NCI-H1417 (cell line): ENCODE results near the gene CNTN5.
"Not testable (repeated sequence)": the region's sequence is repeated elsewhere in the genome, so short reads cannot be mapped to it uniquely, and the experiment has no call there.

Experiments used
- DNase-seq, 3 experiments: peaks; one replicate each; lab custom pipeline; 2025; lab: John Stamatoyannopoulos, UW

Gene CNTN5

DNA sequence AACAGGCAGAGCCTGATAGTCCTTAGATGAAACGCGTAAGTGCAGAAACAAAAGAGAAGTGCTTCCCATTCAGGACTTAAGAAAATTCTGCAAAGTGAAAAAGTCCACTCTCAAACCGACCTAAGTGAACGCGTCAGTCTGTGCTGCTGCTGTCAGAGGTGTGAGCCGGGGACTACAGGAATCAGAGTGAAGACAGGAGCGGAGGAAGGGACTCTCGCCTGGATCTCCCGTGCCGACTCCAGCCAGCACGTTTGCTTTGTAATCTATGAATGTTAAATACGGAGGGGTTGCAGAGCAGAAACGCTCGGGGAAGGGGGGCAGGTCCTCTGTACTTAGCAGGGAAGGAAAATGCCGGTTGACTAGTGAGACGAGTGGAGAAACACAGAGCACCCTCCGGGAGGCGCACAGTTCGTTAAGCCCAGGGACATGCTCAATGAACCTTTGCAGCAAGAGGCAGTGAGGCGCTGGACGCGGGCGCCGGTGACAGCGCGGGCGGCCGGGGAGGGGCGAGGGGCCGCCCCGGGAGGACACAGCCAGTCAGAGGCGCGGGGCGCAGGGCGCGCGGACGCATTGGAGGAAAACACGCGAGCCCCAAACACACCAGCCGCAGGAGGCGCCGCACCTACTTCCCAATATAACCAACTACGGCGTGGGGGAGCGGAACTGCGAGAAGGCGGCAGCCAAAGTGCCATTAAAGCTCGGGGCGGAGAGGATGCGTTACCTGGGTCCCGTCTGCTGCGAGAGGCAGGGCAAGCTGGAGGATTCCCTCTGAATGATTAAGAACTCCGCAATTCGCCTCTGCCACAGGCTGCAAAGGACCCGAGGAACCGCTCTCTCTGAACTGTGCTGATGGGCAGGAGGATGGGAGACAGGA, at the start of gene CNTN5:
Gene CNTN5 (plus strand): TSS at position 598 of the 874 bp plus-strand sequence.
- DNase-seq: peak in 2 of 3 experiments; percentile 90 to 94

GRCh38 chr11:98979205-98979604, 41.5 kb upstream of the CNTN5 start:
- peak in 2 of 3 experiments; percentile 66 to 91 for DNase-seq

GRCh38 chr11:99015634-99016454, 4.9 kb upstream of the CNTN5 start:
- DNase-seq: peak; percentile 27 to 85 (median 43)

GRCh38 chr11:99019696-99020095, 1.1 kb upstream of the CNTN5 start:
- peak in 2 of 3 experiments; percentile 13 to 52 for DNase-seq

DNA sequence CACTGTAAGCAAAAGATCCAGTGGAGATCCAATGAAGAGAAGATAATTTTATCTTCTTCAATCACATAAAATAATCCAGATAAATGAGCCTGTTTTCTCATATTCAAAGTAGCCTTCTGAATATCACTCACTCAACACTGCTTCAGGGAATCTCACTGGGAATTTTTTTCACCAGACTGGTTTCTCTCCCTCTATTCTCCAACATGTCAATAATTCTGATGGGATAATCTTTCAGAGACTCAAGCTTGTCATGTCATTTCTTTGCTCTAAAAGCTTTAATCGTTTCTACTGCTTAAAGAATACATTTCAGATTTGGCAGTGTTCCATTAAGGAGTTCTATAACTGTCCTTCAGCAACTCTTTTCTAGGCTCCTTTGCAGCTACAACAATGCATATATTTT, 16.3 kb downstream of the CNTN5 start:
- DNase-seq: no peak

DNA sequence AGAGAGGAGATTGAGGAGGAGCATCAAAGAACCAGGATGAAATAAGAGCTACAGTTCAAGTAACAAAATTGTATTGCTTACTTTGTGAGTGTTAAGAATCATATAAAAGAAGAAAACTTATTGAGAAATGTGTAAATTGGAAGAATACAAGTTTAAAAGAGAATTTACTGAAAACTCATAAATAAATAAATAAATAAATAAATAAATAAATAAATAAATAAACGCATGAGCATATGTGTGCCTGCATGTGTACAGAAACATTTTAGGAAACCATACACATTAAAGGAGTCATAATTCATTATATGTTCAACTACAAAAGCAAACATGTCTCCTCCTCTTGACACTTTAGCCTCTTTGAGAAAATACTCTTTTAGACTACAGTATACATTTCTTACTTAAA, 42.6 kb downstream of the CNTN5 start:
- no peak for DNase-seq

- DNase-seq: no peak
These were observed 44.4 kb downstream of the CNTN5 start for GRCh38 chr11:99065121-99065520.

GRCh38 chr11:99066618-99067317, 46.0 kb downstream of the CNTN5 start:
- DNase-seq: peak in 2 of 3 experiments; percentile 46 to 74

- DNase-seq: no peak
These were observed 48.1 kb downstream of the CNTN5 start for GRCh38 chr11:99068832-99069231.

DNA sequence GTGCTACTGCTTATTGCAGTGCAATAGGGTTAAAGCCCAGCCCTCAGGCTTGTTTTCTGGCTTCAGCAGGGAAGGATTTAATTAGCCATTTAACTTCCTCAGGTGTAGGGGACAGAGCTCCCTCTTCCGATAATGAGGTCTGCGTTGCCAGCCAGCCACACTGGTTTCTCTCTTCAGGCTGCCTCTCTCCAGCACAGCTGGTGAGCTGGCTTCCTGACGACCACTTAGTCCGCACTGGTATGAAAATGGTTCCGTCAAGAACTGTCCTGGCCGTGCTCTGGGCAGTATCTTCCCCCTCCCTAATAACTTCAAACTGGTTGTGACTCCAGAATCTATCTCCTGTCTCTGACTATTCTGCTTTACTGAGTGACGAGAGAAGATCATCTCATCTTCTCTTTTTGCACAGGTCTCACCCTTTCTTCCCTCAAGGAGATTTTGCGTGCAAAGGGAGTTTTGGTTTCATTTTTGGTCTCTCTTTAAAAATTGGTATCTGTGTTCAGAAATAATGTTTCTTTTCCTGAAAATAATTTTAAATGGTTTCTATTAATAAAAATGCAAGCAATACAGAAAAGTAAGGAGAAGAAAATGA, 49.2 kb downstream of the CNTN5 start:
- DNase-seq: peak in 2 of 3 experiments; percentile 81 to 93

- peak in 1 of 3 experiments; percentile 17 for DNase-seq
These were observed 58.8 kb downstream of the CNTN5 start for GRCh38 chr11:99079576-99079975.

- no peak for DNase-seq
These were observed 59.4 kb downstream of the CNTN5 start for GRCh38 chr11:99080154-99080553.

- DNase-seq: no peak
These were observed 77.5 kb downstream of the CNTN5 start for GRCh38 chr11:99098258-99098657.

DNA sequence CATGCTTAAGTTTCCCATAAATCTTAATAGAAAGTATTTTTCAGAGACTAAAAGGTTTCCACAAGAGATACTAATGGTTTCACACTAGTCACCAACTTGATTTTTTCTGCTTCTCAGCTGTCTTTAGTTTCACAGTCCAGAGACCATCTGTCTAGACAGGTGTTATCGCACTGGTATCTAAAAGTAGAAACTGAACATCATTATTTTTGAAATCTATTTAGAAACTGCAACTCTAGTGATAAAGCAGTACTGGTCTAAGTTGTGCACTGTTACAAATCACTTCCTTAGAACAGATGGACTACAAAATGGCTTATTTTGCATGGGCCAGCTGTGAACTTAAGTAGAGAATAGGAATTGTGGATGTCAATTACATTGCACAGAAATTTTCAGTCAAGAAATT, 78.0 kb downstream of the CNTN5 start:
- DNase-seq: no peak

GRCh38 chr11:99117603-99118002, 96.9 kb downstream of the CNTN5 start:
- no peak for DNase-seq

GRCh38 chr11:99133862-99134261, 113.1 kb downstream of the CNTN5 start:
- not testable (repeated sequence) for DNase-seq

DNA sequence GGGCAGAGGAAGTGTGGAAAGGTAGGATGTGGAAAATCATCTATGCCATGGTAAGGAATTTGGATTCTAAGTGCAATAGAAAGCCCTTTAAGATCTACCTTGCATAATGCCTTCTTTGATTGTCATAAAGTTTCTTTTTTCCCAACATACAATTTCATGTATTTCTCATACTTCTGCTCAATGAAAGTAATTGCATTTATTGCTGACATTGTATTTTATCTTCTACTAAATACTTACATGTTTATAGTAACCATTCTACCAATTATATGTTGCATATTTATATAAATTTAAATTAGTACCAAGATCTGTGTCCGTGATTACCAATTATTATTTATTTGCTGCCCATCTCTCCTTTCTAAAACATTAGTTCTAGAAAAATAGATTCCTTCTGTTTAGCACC, 114.8 kb downstream of the CNTN5 start:
- DNase-seq: no peak

DNA sequence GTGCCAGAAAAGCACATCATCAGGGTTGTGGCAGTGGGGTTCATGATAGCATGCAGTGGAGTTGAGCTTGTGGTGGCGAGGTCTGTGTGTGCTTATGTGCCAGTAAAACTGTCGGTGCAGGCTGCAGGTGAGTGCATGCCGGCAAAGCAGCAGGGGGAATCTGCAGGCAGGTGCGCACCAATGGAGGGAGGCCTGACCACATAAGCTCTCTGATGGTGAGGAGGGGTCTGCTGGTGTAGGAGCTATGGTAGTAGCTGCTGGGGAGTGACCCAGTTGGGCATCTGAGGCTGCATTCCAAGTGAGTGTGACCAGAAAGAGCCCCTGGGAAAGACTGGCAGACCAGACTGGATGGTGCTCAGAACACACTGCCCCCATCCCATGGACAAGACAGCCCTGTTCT, 121.5 kb downstream of the CNTN5 start:
- no peak for DNase-seq

DNA sequence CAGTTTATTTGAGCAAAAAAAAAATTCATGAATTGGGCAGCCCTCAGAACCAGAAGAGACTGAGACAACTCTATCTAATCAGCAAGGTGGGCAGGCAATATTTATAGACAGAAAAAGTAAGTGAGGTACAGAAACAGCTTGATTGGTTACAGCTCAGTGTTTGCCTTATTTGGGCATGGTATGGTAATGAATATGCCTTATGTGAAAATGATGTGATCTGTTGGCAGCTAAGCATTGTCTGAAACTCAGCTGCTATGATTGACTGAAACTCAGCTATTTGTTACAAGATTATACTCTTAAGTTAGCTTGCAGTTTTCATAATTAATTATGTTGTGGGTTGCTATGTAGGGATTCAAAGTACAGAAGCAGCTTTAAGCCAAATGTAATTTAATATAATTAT, 127.6 kb downstream of the CNTN5 start:
- no peak for DNase-seq

DNA sequence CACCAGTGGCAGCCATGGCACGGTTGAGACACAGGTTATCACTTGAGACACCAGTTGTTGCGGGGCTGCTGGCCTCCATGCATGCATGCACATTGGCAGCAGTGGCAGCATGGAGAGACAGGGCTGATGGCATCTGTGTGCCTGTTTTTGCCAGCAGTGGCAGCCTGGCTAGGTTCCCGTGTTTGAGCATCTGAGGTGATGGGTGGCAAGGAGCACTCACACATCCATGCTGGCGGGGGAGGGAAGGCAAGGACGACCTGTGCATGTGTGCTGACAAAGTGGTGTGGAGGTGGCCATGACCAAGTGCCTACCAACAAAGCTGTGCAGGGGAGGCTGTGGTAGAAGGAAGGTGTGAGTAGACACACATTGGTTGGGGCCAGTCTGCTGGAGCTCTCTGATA, 133.5 kb downstream of the CNTN5 start:
- DNase-seq: no peak

DNA sequence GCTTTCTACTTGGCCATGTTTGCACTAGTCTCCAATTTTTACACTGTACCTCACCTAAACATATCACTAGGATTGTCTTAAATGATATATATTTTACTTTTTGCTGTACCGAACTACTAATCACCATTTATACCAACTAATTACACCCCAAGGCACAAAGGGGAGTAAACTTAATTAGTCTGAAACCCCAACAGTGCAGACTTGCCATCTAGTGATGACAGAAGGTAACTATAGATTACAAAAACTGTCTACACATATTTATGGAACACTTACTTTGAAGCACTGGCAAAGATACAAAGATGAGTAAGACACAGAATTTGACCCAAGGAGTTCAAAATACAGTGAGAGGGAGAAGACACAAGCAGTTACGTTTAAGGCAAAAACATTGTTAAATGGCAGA, 139.7 kb downstream of the CNTN5 start:
- peak in 1 of 3 experiments; percentile 37 for DNase-seq

GRCh38 chr11:99162819-99163218, 142.1 kb downstream of the CNTN5 start:
- DNase-seq: no peak
